SKM-1 (cell line): Measurements from ENCODE around the gene FAM174B.

Experiments used
- DNase-seq: peaks from one replicate; lab custom pipeline; 2025; ENCODE audit not compliant: unreplicated experiment; lab: John Stamatoyannopoulos, UW

The FAM174B gene

GRCh38 chr15:92655178-92655995 is at the start of gene FAM174B:
FAM174B (minus strand) TSS chr15:92655775.
- peak; percentile 56 for DNase-seq

GRCh38 chr15:92696096-92696495 is 40.5 kb upstream of the FAM174B start:
- DNase-seq: no peak

- DNase-seq: no peak
Measured at GRCh38 chr15:92693691-92694331, 38.2 kb upstream of the FAM174B start.

DNA sequence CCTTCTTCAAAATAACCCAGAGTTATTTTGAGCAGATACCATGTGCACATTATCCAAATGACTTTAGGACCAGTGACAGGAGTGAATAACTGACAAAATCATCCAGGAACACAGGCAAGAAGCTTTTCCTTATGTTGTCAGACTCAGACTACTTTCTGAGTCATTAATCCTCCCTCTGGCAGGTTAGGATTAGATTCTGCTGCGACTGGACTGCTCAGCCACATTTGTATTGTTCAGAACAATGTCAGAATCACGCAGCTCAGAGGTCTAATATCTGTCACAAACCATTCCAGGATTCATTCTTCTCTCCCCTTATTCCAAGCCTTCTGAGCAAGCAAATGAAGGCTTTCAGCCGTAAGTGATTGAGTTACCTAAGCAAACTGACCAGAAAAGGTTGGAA is 34.8 kb upstream of the FAM174B start:
- DNase-seq: no peak

DNA sequence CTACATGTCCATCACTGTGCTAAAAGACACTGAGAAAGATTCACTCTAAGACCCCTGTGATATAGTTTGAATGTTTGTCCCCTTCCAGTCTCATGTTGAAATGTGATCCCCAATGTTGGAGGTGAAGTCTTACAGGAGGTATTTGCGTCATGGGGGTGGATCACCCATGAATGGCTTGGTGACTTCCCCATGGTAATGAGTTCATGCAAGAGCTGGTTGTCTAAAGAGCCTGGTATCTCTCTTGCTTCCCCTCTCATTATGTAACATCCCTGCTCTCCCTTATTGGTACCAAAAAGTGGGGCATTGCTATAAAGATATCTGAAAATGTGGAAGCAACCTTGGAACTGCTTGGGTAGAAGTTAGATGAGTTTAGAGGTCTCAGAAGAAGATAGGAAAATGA is 32.2 kb upstream of the FAM174B start:
- DNase-seq: peak; percentile 26

DNA sequence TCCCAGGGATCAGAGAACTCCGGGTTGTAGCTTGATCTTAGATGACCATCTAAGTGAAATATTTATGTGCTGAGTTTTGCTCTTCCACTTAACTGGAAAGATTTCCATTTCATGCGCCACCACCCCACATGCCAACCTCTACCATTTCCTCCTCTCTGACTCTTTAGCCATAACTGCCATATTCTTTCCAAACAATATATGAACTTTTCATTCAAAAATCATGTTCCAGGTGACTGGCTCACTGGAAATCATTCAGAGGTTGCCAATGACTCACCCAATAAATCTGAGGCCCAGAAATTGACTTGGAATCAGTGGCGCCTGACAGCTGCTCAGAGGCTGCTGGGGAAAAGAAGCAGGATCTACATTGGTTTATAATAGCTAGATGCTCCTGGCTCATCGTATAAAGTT is 31.6 kb upstream of the FAM174B start:
- no peak for DNase-seq

DNA sequence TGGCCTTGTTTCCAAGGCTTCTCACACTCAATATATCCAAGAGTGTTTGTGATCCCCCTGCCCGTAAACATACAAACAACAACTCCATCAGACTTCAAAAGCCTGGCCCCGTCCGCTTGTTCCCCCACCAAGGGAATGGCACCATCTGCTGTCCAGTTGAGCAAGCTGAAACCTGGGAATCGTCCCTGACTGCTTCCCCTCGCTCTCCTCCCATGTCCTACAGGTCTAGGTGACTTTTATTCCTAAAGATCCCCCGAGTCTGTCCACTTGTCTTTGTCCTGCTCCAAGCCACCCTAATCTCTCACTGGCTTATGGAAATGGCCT is 27.9 kb upstream of the FAM174B start:
- DNase-seq: no peak

GRCh38 chr15:92682741-92683510 is 27.4 kb upstream of the FAM174B start:
- no peak for DNase-seq

GRCh38 chr15:92681141-92681631 is 25.6 kb upstream of the FAM174B start:
- peak; percentile 15 for DNase-seq

DNA sequence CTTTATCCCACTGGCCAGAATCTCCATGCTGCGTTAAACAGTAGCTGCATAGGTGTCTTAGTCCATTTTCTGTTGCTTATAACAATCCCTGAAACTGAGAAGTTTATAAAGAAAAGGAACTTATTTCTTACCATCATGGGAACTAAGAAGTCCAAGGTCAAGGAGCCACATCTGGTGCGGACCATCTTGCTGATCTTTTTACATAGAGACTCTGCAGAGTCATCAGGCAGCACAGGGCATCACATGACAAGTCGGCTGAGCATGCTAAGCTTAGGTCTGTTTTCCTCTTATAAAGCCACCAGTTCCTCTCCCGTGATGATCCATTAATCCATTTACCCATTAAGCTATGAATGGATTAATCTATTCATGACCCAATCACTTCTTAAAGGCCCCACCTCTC is 22.4 kb upstream of the FAM174B start:
- DNase-seq: no peak

DNA sequence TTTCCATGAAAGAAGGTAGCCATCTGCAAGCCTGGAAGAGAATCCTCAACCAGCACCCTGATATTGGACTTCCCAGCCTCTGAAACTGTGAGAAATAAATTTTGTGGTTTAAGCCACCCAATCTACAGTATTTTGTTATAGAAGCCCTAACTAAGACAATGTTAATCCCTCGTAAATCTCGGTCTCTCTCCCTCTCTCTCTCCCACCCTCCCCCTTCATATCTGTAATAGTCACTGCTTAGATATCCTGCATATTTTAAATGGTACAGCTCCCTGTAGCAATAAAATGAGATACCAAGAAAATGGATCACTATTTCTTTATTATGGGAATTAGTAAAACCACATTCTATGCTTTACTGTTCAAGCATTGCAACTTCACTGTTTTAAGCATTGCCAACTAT is 21.0 kb upstream of the FAM174B start:
- DNase-seq: no peak

- DNase-seq: no peak
Measured at GRCh38 chr15:92675485-92675884, 19.9 kb upstream of the FAM174B start.

- no peak for DNase-seq
Measured at GRCh38 chr15:92674347-92674746, 18.8 kb upstream of the FAM174B start.

GRCh38 chr15:92672102-92672501 is 16.5 kb upstream of the FAM174B start:
- DNase-seq: no peak

GRCh38 chr15:92671406-92671805 is 15.8 kb upstream of the FAM174B start:
- DNase-seq: no peak

- DNase-seq: no peak
Measured at GRCh38 chr15:92670621-92671020, 15.0 kb upstream of the FAM174B start.

GRCh38 chr15:92669432-92669831 is 13.9 kb upstream of the FAM174B start:
- no peak for DNase-seq

DNA sequence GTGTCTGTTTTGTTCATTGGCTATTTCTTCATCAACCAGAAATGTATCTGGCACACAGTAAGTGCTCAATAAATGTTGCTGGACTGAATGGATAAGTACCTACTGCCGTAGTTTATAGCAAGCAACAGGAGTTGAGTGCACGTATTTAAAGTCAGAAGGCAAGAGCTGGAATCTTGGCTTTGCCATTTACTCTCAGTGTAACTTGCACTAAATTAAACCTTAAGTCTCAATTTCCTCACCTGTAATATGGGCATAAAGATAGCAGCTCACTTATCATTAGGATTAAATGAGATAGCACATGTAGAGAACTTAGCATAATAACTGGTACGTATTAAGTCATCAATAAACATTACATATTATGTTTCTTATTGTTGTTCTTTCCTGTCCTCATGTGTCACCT is 13.0 kb upstream of the FAM174B start:
- DNase-seq: no peak

DNA sequence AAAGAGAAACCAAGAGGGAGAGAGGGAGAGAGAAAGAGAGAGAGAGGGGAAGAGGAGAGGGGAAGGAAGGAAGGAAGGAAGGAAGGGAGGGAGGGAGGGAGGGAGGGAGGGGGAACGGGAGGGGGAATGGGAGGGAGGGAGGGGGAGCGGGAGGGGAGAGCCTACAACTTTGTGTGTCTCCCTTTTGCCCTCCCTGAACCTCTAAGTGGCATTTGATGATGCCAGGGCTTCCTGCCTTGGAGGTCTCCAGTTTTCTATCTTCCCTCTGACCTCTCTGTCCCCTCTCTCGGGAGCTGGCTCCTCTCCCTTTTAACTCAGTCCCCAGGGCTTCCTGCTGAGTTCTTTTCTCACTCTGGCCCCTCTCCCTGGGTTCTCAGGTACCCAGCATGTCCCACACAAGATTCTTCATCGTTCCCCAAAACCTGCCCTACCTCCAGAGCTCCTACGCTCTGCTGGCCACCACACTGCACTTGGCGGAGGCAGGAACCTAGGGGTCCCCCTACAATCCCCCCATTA is 12.5 kb upstream of the FAM174B start:
- DNase-seq: no peak

DNA sequence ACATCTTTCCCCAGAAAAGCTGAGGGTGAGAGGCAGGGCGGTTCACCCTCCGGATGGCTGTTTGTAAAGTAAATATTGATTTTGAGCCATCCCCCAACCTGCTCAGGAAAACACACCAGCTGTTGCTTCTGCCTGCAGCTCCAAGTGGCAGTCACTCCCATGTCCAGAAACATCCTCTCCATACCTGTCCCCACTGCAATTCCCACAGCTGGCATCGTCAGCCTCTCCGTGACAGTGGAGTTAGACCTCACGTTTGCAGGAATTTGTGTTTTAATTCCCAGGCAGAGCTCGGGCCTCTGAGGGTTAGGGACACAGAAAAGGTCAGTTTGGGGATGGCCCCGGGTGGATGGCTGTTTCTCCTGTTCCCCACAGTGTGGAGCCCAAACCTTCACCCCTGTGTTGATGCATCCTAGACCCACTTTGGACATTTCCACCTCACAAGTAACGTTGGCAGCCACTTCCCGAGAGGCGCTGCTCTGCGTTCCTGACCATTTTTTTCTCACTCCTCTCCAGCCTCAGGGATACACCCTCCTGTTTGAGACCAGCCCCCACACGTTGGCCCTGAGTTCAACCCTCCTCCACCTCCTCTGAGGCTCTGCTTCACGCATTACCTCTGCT is 11.8 kb upstream of the FAM174B start:
- no peak for DNase-seq

DNA sequence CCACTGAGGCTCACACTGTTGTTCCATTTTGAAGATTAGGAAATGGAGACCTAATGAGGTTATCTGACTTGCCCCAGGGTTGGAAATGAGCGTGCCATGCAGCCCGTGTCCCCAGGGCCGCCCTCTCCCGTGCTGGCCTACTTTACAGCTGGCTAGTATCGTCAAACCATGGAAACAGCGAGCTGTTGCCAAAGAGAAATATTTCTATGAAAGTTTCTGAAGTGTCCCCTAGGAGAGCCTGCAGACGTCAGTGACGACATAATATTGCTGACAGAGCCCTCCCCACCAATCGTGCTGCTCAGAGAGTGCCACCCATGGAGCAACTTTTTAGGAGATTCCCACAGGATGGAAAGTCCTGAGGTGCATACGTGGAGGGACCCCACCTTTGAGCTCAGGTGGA is 11.2 kb upstream of the FAM174B start:
- no peak for DNase-seq
